A549 (cell line): Measurements from ENCODE around the gene ZNF578. TPM values are rescaled to one million over a fixed set of nuclear protein-coding genes. Genes with fewer than 3 reads are reported as not detected.
A peak's percentile ranks its signal among the peaks of the same experiment; 100 is the strongest.

Source experiments
- ATAC-seq, 2 experiments: fragments of 200-7000 bp in 1 of 2; fragments of >200 bp in 1 of 2; cut with Nextera tagmentation in 1 of 2; cut with Tn5 transposase in 1 of 2; 3 replicates each; pipeline versions ENCODE4 v1.8.0 to v1.9.1; 2018 to 2020; ENCODE audit warnings: mild to moderate bottlenecking in 1 of 2, moderate library complexity in 1 of 2
- CTCF ChIA-PET: fragments of 300-600 bp; sonication (Branson Sonifier 250); formaldehyde crosslinking; extraction: SDS; loops from one replicate; lab custom pipeline; 2021; ENCODE audit warnings: antibody characterized with exemption, inconsistent platforms; lab: Yijun Ruan, JAX
- POLR2A ChIA-PET: fragments of 350-600 bp; formaldehyde crosslinking; extraction: SDS; loops from one replicate; lab custom pipeline; 2021; ENCODE audit warnings: antibody characterized with exemption, inconsistent platforms; lab: Yijun Ruan, JAX
- DNase-seq, 2 experiments: peaks; one replicate each; pipeline versions ENCODE4 v3.0.0 to v3.0.0-alpha.2; 2011 to 2016; ENCODE audit warnings: low read depth in 1 of 2, low spot score in 1 of 2
- FAIRE-seq: peaks from 2 replicates; lab custom pipeline; 2011; peaks lifted over from hg19 to GRCh38; lab: Jason Lieb, UNC
- H3K27ac ChIP-seq, 2 experiments: fragments of >200 bp; sonication (Bioruptor Twin); formaldehyde crosslinking; 3 replicates each; pipeline ENCODE4 v1.5.1; 2016 to 2017
- H3K4me1 ChIP-seq: fragments of >200 bp; sonication (Bioruptor Twin); formaldehyde crosslinking; 3 replicates; pipeline ENCODE4 v1.6.1; 2016
- H3K4me2 ChIP-seq: fragments of >200 bp; sonication (Bioruptor Twin); formaldehyde crosslinking; 3 replicates; pipeline ENCODE4 v1.6.1; 2016
- H3K4me3 ChIP-seq: fragments of >200 bp; sonication (Bioruptor Twin); formaldehyde crosslinking; 3 replicates; pipeline ENCODE4 v1.5.1; 2016
- H3K9me3 ChIP-seq: fragments of >200 bp; sonication (Bioruptor Twin); formaldehyde crosslinking; 3 replicates; pipeline ENCODE4 v1.6.1; 2016
- ATOH8 ChIP-seq: fragments of 250-450 bp; sonication (Bioruptor Pico); IDR thresholded peaks from 2 replicates; pipeline ENCODE4 v1.5.0; 2020; ENCODE audit warnings: low read depth, mild to moderate bottlenecking, moderate library complexity
- BCL3 ChIP-seq: fragments of >200 bp; sonication (Bioruptor Twin); formaldehyde crosslinking; IDR thresholded peaks from 3 replicates; pipeline ENCODE4 v1.6.1; 2016
- CHD2 ChIP-seq: fragments of 150-350 bp; IDR thresholded peaks from 2 replicates; pipeline ENCODE4 v1.6.1; 2014; ENCODE audit warnings: low read length; ENCODE audit not compliant: partially characterized antibody
- EP300 ChIP-seq, 2 experiments: fragments of >200 bp; sonication (Bioruptor Twin); formaldehyde crosslinking; IDR thresholded peaks; 2 replicates in 1 of 2; 3 replicates in 1 of 2; pipeline ENCODE4 v1.6.1; 2016 to 2017
- FOSB ChIP-seq: fragments of 250-450 bp; sonication (Bioruptor Pico); IDR thresholded peaks from 2 replicates; pipeline ENCODE4 v1.5.0; 2020; ENCODE audit warnings: mild to moderate bottlenecking, moderate library complexity
- GATA3 ChIP-seq: IDR thresholded peaks from 2 replicates; pipeline ENCODE4 v1.6.1; 2012; ENCODE audit warnings: borderline replicate concordance
- HDAC2 ChIP-seq: fragments of 200-600 bp; sonication (generic); IDR thresholded peaks from 2 replicates; pipeline ENCODE4 v1.6.1; 2016
- HOXB13 ChIP-seq: fragments of 250-450 bp; sonication (Bioruptor Pico); IDR thresholded peaks from 2 replicates; pipeline ENCODE4 v1.5.0; 2020; ENCODE audit warnings: low read depth, mild to moderate bottlenecking, moderate library complexity
- JUN ChIP-seq, 2 experiments: fragments of >200 bp; sonication (Bioruptor Twin); formaldehyde crosslinking; IDR thresholded peaks; 2 replicates in 1 of 2; 3 replicates in 1 of 2; pipeline ENCODE4 v1.6.1; 2016 to 2017
- NR3C1 ChIP-seq: fragments of >200 bp; sonication (Bioruptor Twin); formaldehyde crosslinking; IDR thresholded peaks from 3 replicates; pipeline ENCODE4 v1.6.1; 2017
- RAD21 ChIP-seq, 2 experiments: fragments of >200 bp in 1 of 2; sonication (Bioruptor Twin) in 1 of 2; formaldehyde crosslinking in 1 of 2; IDR thresholded peaks in 1 of 2; conservative IDR thresholded peaks in 1 of 2; 2 replicates in 1 of 2; 3 replicates in 1 of 2; pipeline ENCODE4 v1.6.1; 2012 to 2018; ENCODE audit warnings: inconsistent platforms in 1 of 2
- REST ChIP-seq: fragments of 200-600 bp; sonication (generic); IDR thresholded peaks from 2 replicates; pipeline ENCODE4 v1.6.1; 2016; ENCODE audit warnings: antibody characterized with exemption, mild to moderate bottlenecking, moderate library complexity
- ZC3H11A ChIP-seq: fragments of 450-650 bp; IDR thresholded peaks from 2 replicates; pipeline ENCODE4 v1.6.1; 2014; ENCODE audit warnings: antibody characterized with exemption, mild to moderate bottlenecking
- WGBS: methylation state at CpG from one replicate; pipeline ENCODE4 v1.1.6; 2017; ENCODE audit errors: missing lambda C conversion rate; 5-methylcytosine and 5-hydroxymethylcytosine counted together
- polyA plus RNA-seq, 4 experiments: library from polyadenylated mRNA; depleted of rRNA in 3 of 4; stranded (reverse); fragments of >200 nt; fragmentation: RNase III in 1 of 4; extraction: RNeasy Plus Mini Kit Qiagen cat#74134 plus additional on column Dnase treatment in 1 of 4; gene quantifications; 2 replicates in 3 of 4; 3 replicates in 1 of 4; pipeline ENCODE4 v1.2.3, GENCODE V29; 2011 to 2017
- TF ChIP-seq, protein P1 (sequence below): fragments of 250-450 bp; sonication (Bioruptor Pico); IDR thresholded peaks from 2 replicates; pipeline ENCODE4 v1.5.0; 2021; ENCODE audit warnings: mild to moderate bottlenecking, moderate library complexity, borderline replicate concordance

Gene ZNF578
- polyA plus RNA-seq, 2 of the 4 experiments (the other 2 are of a cell fraction), result not detected

DNA sequence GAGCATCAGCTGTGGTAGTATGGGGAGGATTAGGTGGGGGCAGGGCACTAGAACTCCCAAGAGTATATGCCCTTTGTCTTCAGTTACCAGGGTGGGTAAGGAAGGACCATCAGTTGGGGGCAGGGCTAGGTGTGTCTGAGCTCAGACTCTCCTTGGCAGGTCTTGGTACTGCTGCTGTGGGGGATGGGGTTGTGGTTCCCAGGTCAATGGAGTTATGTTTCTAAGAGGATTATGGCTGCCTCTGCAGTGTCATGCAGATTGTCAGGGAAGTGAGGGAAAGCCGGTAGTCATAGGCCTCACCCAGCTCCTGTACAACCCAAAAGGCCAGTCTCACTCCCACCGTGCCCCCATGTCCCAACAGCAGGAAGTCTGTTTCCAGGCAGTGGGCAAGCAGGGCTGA, 8.8 kb upstream of the ZNF578 start:
- TF ChIP-seq HOXB13 (CRISPR knock-in tag) (no peak), HDAC2 (no peak), EP300 (IDR thresholded peaks at IDR 0.05) (no peak), BCL3 (no peak), JUN (IDR thresholded peaks at IDR 0.05) (no peak), ZC3H11A (no peak)
- TF ChIP-seq, protein P1, sequence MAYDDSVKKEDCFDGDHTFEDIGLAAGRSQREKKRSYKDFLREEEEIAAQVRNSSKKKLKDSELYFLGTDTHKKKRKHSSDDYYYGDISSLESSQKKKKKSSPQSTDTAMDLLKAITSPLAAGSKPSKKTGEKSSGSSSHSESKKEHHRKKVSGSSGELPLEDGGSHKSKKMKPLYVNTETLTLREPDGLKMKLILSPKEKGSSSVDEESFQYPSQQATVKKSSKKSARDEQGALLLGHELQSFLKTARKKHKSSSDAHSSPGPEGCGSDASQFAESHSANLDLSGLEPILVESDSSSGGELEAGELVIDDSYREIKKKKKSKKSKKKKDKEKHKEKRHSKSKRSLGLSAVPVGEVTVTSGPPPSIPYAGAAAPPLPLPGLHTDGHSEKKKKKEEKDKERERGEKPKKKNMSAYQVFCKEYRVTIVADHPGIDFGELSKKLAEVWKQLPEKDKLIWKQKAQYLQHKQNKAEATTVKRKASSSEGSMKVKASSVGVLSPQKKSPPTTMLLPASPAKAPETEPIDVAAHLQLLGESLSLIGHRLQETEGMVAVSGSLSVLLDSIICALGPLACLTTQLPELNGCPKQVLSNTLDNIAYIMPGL (CRISPR knock-in tag), result no peak
- no peak overlapping the region for H3K27ac ChIP-seq
- CTCF ChIA-PET, result no interaction called here
- no peaks in the 10 kb centered on the region for H3K4me1 ChIP-seq
- FAIRE-seq (no peak), ATAC-seq (no peak), DNase-seq (no peak)
- H3K9me3 ChIP-seq, result peaks cover 35% of the 10 kb centered on the region; the same call in 2 of the 3 replicates
- H3K4me2 ChIP-seq, result no peak overlapping the region
- H3K4me3 ChIP-seq, result no peak overlapping the region
- 0% methylated on average over 1 of the region's 2 CpGs for WGBS
- POLR2A ChIA-PET, result no interaction called here

DNA sequence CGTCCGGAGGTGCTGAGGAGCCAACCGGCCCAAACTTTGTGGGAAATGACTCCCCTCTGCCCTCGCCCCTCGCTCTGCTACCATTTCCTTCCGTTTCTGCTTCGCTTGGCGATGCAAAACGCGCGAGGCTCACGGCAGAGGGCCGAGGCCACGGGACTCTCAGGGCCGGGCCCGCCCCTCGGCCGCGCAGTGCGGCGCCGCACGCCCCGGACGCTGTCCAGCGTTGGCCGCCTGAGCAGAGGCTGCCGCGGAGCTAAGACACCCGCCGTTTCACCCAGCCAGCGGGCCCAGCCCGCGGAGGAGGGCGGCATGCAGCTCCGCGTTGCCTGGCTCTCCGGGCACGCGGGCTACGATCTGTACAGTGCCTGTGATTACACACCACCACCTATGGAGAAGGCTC, 2.1 kb upstream of the ZNF578 start:
- TF ChIP-seq GATA3, result no peak
- no peak for TF ChIP-seq FOSB (CRISPR knock-in tag)
- TF ChIP-seq NR3C1, result no peak
- TF ChIP-seq CHD2, result no peak
- no peak for TF ChIP-seq REST
- no peak for TF ChIP-seq ATOH8 (CRISPR knock-in tag)
- no peak for TF ChIP-seq ZC3H11A
- no peaks in the 10 kb centered on the region for H3K4me1 ChIP-seq
- CTCF ChIA-PET, result no interaction called here
- H3K9me3 ChIP-seq, result peaks cover 56% of the 10 kb centered on the region
- no peak for DNase-seq
- no peak overlapping the region for H3K4me2 ChIP-seq
- 52% methylated on average over 18 of the region's 41 CpGs for WGBS
- no peak for ATAC-seq
- H3K4me3 ChIP-seq, result no peak overlapping the region
- POLR2A ChIA-PET, result no interaction called here
- FAIRE-seq, result no peak
- H3K27ac ChIP-seq, result no peak overlapping the region

DNA sequence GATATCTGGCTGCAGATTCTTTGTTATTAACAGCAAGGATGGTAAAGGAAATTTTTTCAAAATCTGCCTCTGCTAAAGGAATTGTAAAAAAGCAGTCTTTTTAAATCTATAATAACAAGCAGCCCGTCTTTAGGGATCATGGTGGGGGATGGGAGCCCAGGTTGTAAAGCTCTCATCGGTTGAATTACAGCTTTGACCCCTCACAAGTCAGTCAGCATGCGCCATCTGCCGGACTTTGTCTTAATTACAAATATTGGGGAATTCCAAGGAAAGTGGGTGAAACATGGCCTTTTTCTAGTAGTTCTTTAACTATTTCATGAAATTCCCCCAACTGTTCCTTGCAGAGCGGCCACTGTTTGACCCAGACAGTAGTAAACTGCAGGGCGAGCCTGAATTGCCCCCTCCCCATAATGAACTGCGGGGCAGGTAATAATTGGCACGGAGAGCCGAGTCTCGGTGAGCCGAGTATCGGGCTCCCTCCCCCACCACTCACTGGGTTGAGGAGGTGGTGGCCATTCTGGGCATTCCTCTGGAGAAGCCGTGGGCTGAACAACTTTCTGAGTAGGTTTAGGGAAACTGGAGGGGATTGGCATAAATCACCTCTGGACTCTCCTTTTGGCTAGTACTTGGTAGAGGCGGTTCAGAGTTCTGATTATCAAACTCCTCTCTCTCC, 11.6 kb downstream of the ZNF578 start:
- no peak for ATAC-seq
- no peak overlapping the region for H3K4me3 ChIP-seq
- DNase-seq, result peak; percentile 8 to 24
- WGBS, result 39% methylated on average over 14 of the region's 14 CpGs
- H3K4me2 ChIP-seq, result no peak overlapping the region
- TF ChIP-seq FOSB (CRISPR knock-in tag) (no peak), RAD21 (conservative IDR thresholded peaks at IDR 0.05 in 1 of 2, IDR thresholded peaks at IDR 0.05 in 1 of 2) (peak in 1 of 2 experiments; percentile 38; a peak in 1 of 5 replicates)
- no peak overlapping the region for H3K27ac ChIP-seq
- FAIRE-seq, result no peak
- H3K9me3 ChIP-seq, result peaks cover 59% of the 10 kb centered on the region
- ChIA-PET CTCF (interaction anchor here (0.8 to 1.4 kb wide), 2 partner anchors 8 to 1095 kb away, joined by 3 read pairs; no protein-coding TSS in a partner anchor), POLR2A (no interaction called here)
- no peaks in the 10 kb centered on the region for H3K4me1 ChIP-seq
